ENCODE results near the gene NGF. TPM values are rescaled to one million over a fixed set of nuclear protein-coding genes. Genes with fewer than 3 reads are reported as not detected.

The NGF gene
- total RNA-seq, 1 donor from 2014 or later, result 2.1 TPM

DNA sequence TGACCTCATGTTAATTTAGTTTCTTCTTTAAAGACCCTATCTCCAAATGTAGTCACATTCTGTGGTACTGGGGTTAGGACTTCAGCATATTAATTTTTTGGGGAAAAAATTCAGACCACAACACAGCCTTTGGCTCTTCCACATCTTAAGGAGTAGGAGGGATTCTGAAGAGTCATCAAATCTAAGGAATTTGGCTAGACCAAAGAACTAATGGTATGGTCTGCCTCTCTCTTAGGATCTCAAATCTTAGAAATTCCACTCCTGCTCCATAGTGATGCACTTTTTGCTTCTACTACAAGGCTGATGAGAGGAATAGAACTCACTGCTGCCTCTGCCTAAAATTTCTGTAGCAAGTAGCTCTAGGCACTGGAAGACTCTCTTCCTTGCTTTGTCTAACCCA lies 80.5 kb downstream of the NGF start:
- Histone ChIP-seq H3K9me3 (peaks cover 0 to 13% of the 10 kb centered on the region in 2 donors), H3K27ac (no peak overlapping the region), H3K36me3 (no peaks in the 10 kb centered on the region), H3K27me3 (no peaks in the 10 kb centered on the region), H3K4me1 (no peaks in the 10 kb centered on the region), H3K4me3 (no peak overlapping the region)
- TF ChIP-seq, protein P1, sequence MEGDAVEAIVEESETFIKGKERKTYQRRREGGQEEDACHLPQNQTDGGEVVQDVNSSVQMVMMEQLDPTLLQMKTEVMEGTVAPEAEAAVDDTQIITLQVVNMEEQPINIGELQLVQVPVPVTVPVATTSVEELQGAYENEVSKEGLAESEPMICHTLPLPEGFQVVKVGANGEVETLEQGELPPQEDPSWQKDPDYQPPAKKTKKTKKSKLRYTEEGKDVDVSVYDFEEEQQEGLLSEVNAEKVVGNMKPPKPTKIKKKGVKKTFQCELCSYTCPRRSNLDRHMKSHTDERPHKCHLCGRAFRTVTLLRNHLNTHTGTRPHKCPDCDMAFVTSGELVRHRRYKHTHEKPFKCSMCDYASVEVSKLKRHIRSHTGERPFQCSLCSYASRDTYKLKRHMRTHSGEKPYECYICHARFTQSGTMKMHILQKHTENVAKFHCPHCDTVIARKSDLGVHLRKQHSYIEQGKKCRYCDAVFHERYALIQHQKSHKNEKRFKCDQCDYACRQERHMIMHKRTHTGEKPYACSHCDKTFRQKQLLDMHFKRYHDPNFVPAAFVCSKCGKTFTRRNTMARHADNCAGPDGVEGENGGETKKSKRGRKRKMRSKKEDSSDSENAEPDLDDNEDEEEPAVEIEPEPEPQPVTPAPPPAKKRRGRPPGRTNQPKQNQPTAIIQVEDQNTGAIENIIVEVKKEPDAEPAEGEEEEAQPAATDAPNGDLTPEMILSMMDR (IDR thresholded peaks at IDR 0.05), result no peak
- intact Hi-C loops (cut with DNase I), result no loop called here
- no peak for DNase-seq (ENCODE audit: low spot score in 2 of 2)

DNA sequence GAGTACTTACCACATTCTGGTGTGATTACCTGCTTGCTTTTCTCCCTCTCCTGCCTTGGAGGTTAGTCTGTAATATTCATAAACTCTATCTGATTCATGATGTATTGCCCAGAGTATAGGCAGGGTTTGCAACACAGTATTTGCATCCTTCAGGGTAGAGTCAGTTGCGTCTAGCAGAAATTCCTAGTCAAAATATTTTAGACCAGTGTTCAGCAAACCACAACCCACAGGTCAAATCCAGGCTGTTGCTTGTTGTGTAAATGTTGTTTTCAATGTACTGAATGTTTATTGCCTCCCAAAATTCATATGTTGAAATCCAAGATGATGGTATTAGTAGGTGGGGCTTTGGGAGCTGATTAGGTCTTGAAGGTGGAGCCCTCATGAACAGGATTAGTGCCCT lies 82.9 kb downstream of the NGF start:
- no peak overlapping the region for H3K4me3 ChIP-seq
- no peak overlapping the region for H3K27ac ChIP-seq
- H3K36me3 ChIP-seq, result no peaks in the 10 kb centered on the region
- no peaks in the 10 kb centered on the region for H3K4me1 ChIP-seq
- no peaks in the 10 kb centered on the region for H3K27me3 ChIP-seq
- peaks cover 0 to 13% of the 10 kb centered on the region in 2 donors for H3K9me3 ChIP-seq
- TF ChIP-seq, protein P1 (IDR thresholded peaks at IDR 0.05), result no peak
- no peak for DNase-seq (ENCODE audit: low spot score in 2 of 2)
- intact Hi-C loops (cut with DNase I), result no loop called here

DNA sequence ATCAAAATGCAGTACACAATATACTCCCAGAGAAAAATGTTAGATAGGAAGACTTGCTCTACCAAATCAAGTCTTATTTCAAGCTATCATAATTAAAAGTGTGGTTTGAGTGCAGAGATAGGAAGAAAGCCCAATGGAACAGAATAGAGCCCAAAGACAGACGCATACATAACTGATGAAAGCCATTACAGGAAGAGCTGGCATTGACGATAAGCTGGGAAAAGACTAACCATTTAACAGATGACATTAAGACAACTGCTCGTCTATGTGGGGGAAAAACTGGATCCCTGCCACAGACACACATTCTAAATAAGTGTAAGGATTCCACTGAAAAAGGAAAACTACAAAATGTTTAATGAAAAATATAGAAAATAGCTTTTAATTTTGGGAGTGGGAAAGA lies 85.5 kb downstream of the NGF start:
- no peak for DNase-seq (ENCODE audit: low spot score in 2 of 2)
- no peaks in the 10 kb centered on the region for H3K27me3 ChIP-seq
- no peak overlapping the region for H3K4me3 ChIP-seq
- H3K36me3 ChIP-seq, result no peaks in the 10 kb centered on the region
- TF ChIP-seq, protein P1 (IDR thresholded peaks at IDR 0.05), result no peak
- H3K4me1 ChIP-seq, result no peaks in the 10 kb centered on the region
- H3K9me3 ChIP-seq, result peaks cover 0 to 3% of the 10 kb centered on the region in 2 donors
- H3K27ac ChIP-seq, result no peak overlapping the region
- intact Hi-C loops (cut with DNase I), result no loop called here

DNA sequence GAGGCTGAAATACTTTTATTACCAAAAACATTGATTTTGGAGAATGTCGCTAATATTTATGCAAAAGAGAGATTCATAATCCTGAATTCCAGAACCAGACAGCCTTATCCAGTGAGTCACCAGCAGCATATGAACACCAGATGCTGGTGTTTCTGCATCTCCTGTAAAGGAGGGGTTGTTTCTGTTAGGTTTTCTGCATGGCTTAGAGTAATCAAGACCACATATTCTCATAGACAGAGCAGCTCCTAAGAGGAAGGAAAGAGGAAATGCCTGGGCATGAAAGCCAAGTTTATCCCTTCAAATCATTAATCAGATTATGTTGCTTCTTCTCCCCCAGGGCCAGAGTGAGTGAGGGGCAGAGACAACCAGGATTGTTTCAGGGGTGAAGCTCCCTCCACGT lies 86.2 kb downstream of the NGF start:
- no peak overlapping the region for H3K27ac ChIP-seq
- no peaks in the 10 kb centered on the region for H3K4me1 ChIP-seq
- intact Hi-C loops (cut with DNase I), result no loop called here
- no peaks in the 10 kb centered on the region for H3K36me3 ChIP-seq
- no peak for DNase-seq (ENCODE audit: low spot score in 2 of 2)
- H3K9me3 ChIP-seq, result peaks cover 0 to 3% of the 10 kb centered on the region in 2 donors
- H3K4me3 ChIP-seq, result no peak overlapping the region
- TF ChIP-seq, protein P1 (IDR thresholded peaks at IDR 0.05), result no peak
- no peaks in the 10 kb centered on the region for H3K27me3 ChIP-seq

- H3K27ac ChIP-seq, result no peak overlapping the region
- TF ChIP-seq, protein P1 (IDR thresholded peaks at IDR 0.05), result no peak
- no peaks in the 10 kb centered on the region for H3K36me3 ChIP-seq
- no peaks in the 10 kb centered on the region for H3K4me1 ChIP-seq
- no peak overlapping the region for H3K4me3 ChIP-seq
- no peaks in the 10 kb centered on the region for H3K27me3 ChIP-seq
- H3K9me3 ChIP-seq, result peaks cover 0 to 3% of the 10 kb centered on the region in 2 donors
- intact Hi-C loops (cut with DNase I), result no loop called here
- no peak for DNase-seq (ENCODE audit: low spot score in 2 of 2)
Measured at GRCh38 chr1:115251340-115251748, 86.7 kb downstream of the NGF start.

- H3K4me1 ChIP-seq, result no peaks in the 10 kb centered on the region
- no peak overlapping the region for H3K27ac ChIP-seq
- no peak overlapping the region for H3K4me3 ChIP-seq
- H3K36me3 ChIP-seq, result no peaks in the 10 kb centered on the region
- no peak for DNase-seq (ENCODE audit: low spot score in 2 of 2)
- peaks cover 3 to 28% of the 10 kb centered on the region in 2 donors for H3K9me3 ChIP-seq
- H3K27me3 ChIP-seq, result no peaks in the 10 kb centered on the region
- intact Hi-C loops (cut with DNase I), result no loop called here
- TF ChIP-seq, protein P1 (IDR thresholded peaks at IDR 0.05), result no peak
Measured at GRCh38 chr1:115246526-115246925, 91.5 kb downstream of the NGF start.

All from ascending aorta (tissue), 2 donors.